A549 (cell line): ENCODE results near the gene MED12L. TPM values are rescaled to one million over a fixed set of nuclear protein-coding genes. Genes with fewer than 3 reads are reported as not detected.

ENCODE experiments used
- ATAC-seq, 2 experiments: fragments of 200-7000 bp in 1 of 2; fragments of >200 bp in 1 of 2; cut with Nextera tagmentation in 1 of 2; cut with Tn5 transposase in 1 of 2; 3 replicates each; pipeline versions ENCODE4 v1.8.0 to v1.9.1; 2018 to 2020; ENCODE audit warnings: mild to moderate bottlenecking in 1 of 2, moderate library complexity in 1 of 2
- CTCF ChIA-PET: fragments of 300-600 bp; sonication (Branson Sonifier 250); formaldehyde crosslinking; extraction: SDS; loops from one replicate; lab custom pipeline; 2021; ENCODE audit warnings: antibody characterized with exemption, inconsistent platforms; lab: Yijun Ruan, JAX
- POLR2A ChIA-PET: fragments of 350-600 bp; formaldehyde crosslinking; extraction: SDS; loops from one replicate; lab custom pipeline; 2021; ENCODE audit warnings: antibody characterized with exemption, inconsistent platforms; lab: Yijun Ruan, JAX
- DNase-seq, 2 experiments: peaks; one replicate each; pipeline versions ENCODE4 v3.0.0 to v3.0.0-alpha.2; 2011 to 2016; ENCODE audit warnings: low read depth in 1 of 2, low spot score in 1 of 2
- FAIRE-seq: peaks from 2 replicates; lab custom pipeline; 2011; peaks lifted over from hg19 to GRCh38; lab: Jason Lieb, UNC
- H3K27ac ChIP-seq, 2 experiments: fragments of >200 bp; sonication (Bioruptor Twin); formaldehyde crosslinking; 3 replicates each; pipeline ENCODE4 v1.5.1; 2016 to 2017
- H3K4me1 ChIP-seq: fragments of >200 bp; sonication (Bioruptor Twin); formaldehyde crosslinking; 3 replicates; pipeline ENCODE4 v1.6.1; 2016
- H3K4me2 ChIP-seq: fragments of >200 bp; sonication (Bioruptor Twin); formaldehyde crosslinking; 3 replicates; pipeline ENCODE4 v1.6.1; 2016
- H3K4me3 ChIP-seq: fragments of >200 bp; sonication (Bioruptor Twin); formaldehyde crosslinking; 3 replicates; pipeline ENCODE4 v1.5.1; 2016
- H3K9me3 ChIP-seq: fragments of >200 bp; sonication (Bioruptor Twin); formaldehyde crosslinking; 3 replicates; pipeline ENCODE4 v1.6.1; 2016
- BHLHE40 ChIP-seq: IDR thresholded peaks from 2 replicates; pipeline ENCODE4 v1.6.1; 2012; ENCODE audit warnings: low read depth, low read length, inconsistent platforms
- CBX8 ChIP-seq: fragments of 200-600 bp; sonication (generic); IDR thresholded peaks from 2 replicates; pipeline ENCODE4 v1.6.1; 2016
- EHF ChIP-seq: fragments of 250-450 bp; sonication (Bioruptor Pico); IDR thresholded peaks from 2 replicates; pipeline ENCODE4 v1.5.0; 2020; ENCODE audit warnings: mild to moderate bottlenecking
- EHMT2 ChIP-seq: fragments of 200-600 bp; sonication (generic); IDR thresholded peaks from 2 replicates; pipeline ENCODE4 v1.6.1; 2016; ENCODE audit warnings: antibody characterized with exemption, low read depth, mild to moderate bottlenecking, moderate library complexity
- FOSB ChIP-seq: fragments of 250-450 bp; sonication (Bioruptor Pico); IDR thresholded peaks from 2 replicates; pipeline ENCODE4 v1.5.0; 2020; ENCODE audit warnings: mild to moderate bottlenecking, moderate library complexity
- FOXS1 ChIP-seq: fragments of 250-450 bp; sonication (Bioruptor Pico); IDR thresholded peaks from 2 replicates; pipeline ENCODE4 v1.5.0; 2020; ENCODE audit warnings: mild to moderate bottlenecking, moderate library complexity
- HDAC2 ChIP-seq: fragments of 200-600 bp; sonication (generic); IDR thresholded peaks from 2 replicates; pipeline ENCODE4 v1.6.1; 2016
- HOXA7 ChIP-seq: fragments of 250-450 bp; sonication (Bioruptor Pico); IDR thresholded peaks from 2 replicates; pipeline ENCODE4 v1.5.0; 2020; ENCODE audit warnings: mild to moderate bottlenecking, moderate library complexity
- HOXB13 ChIP-seq: fragments of 250-450 bp; sonication (Bioruptor Pico); IDR thresholded peaks from 2 replicates; pipeline ENCODE4 v1.5.0; 2020; ENCODE audit warnings: low read depth, mild to moderate bottlenecking, moderate library complexity
- KDM1A ChIP-seq: fragments of 200-600 bp; sonication (generic); IDR thresholded peaks from 2 replicates; pipeline ENCODE4 v1.6.1; 2016; ENCODE audit warnings: low read depth, mild to moderate bottlenecking
- POLR2A ChIP-seq: IDR thresholded peaks from 2 replicates; pipeline ENCODE4 v1.6.1; 2012; ENCODE audit warnings: mild to moderate bottlenecking, low read length
- POLR2AphosphoS2 ChIP-seq: conservative IDR thresholded peaks from 2 replicates; pipeline ENCODE4 v1.6.1; 2012; ENCODE audit warnings: low read length, improper control_type of control experiment, inconsistent platforms
- RARB ChIP-seq: fragments of 250-450 bp; sonication (Bioruptor Pico); IDR thresholded peaks from 2 replicates; pipeline ENCODE4 v1.8.0; 2021; ENCODE audit warnings: mild to moderate bottlenecking, moderate library complexity
- RCOR1 ChIP-seq: fragments of 150-350 bp; IDR thresholded peaks from 2 replicates; pipeline ENCODE4 v1.6.1; 2014; ENCODE audit warnings: antibody characterized with exemption, low read length, low read depth
- SREBF2 ChIP-seq: fragments of 450-650 bp; IDR thresholded peaks from 2 replicates; pipeline ENCODE4 v1.6.1; 2014; ENCODE audit warnings: mild to moderate bottlenecking, moderate library complexity
- TFCP2L1 ChIP-seq: fragments of 250-450 bp; sonication (Bioruptor Pico); IDR thresholded peaks from 2 replicates; pipeline ENCODE4 v1.5.0; 2021; ENCODE audit warnings: mild to moderate bottlenecking
- ZNF302 ChIP-seq: fragments of 250-450 bp; sonication (Bioruptor Pico); IDR thresholded peaks from 2 replicates; pipeline ENCODE4 v1.9.0; 2021; ENCODE audit warnings: inconsistent platforms, mild to moderate bottlenecking, moderate library complexity
- WGBS: methylation state at CpG from one replicate; pipeline ENCODE4 v1.1.6; 2017; ENCODE audit errors: missing lambda C conversion rate; 5-methylcytosine and 5-hydroxymethylcytosine counted together
- polyA plus RNA-seq, 4 experiments: library from polyadenylated mRNA; depleted of rRNA in 3 of 4; stranded (reverse); fragments of >200 nt; fragmentation: RNase III in 1 of 4; extraction: RNeasy Plus Mini Kit Qiagen cat#74134 plus additional on column Dnase treatment in 1 of 4; gene quantifications; 2 replicates in 3 of 4; 3 replicates in 1 of 4; pipeline ENCODE4 v1.2.3, GENCODE V29; 2011 to 2017
- TF ChIP-seq, protein P1 (sequence below): IDR thresholded peaks from 2 replicates; pipeline ENCODE4 v1.6.1; 2012; ENCODE audit warnings: low read depth, borderline replicate concordance
- TF ChIP-seq, protein P2 (sequence below): IDR thresholded peaks from 2 replicates; pipeline ENCODE4 v1.6.1; 2012

MED12L gene
- polyA plus RNA-seq, 2 of the 4 experiments (the other 2 are of a cell fraction) = 0.32 to 0.63 TPM

DNA sequence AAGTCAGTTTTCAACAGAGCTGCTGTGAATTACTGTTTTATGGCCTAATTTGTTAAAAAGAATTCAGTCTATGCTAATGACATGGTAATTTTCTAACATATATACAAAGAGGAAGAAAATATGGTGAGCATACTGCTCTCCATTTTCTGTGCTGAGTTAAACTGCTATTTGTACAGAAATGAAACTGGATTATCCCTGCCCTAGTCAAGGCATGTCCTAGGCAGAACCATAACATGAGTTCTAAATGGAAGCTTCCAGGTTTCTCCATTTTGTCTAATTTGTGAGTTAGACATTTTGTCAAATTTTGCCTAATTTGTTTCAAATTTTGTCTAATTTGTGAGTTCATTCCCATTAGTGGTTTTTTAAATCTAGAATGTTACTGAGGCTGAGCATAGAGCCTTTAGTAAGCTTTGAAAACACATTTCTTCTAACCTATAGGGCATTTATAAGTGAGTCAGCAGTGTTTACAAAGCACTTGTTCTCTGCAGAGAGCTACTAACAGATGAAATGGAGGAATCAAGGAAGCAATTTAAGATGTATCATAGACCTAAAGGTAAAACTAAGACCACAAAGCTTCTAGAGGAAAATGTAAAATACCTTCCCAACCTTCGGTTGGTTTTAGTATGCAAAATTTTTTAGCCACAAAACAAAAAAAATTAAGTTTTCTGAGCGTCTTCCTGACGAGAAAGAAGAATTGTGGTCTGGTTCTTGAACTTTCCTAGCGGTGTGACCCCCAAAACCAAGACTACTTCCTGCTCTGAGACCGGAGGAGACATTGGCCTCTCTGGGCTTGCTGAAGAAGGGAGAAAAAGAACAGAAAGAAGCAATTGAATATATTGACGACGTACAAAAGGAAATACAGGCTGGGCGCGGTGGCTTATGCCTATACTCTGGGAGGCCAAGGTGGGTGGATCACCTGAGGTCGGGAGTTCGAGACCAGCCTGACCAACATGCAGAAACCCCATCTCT, 183.1 kb downstream of the MED12L start:
- Histone ChIP-seq H3K4me2 (no peak overlapping the region), H3K4me3 (no peak overlapping the region), H3K27ac (no peak overlapping the region), H3K9me3 (no peaks in the 10 kb centered on the region), H3K4me1 (no peaks in the 10 kb centered on the region)
- POLR2A ChIA-PET = no interaction called here
- DNase-seq (no peak), FAIRE-seq (no peak), ATAC-seq (no peak)
- CTCF ChIA-PET = interaction anchor here (1.2 to 3.0 kb wide), 6 partner anchors 14 to 547 kb away, joined by 3 to 17 read pairs (median 7); no protein-coding TSS in a partner anchor
- 79% methylated on average over 11 of the region's 11 CpGs for WGBS
- TF ChIP-seq RCOR1 (no peak), BHLHE40 (no peak), HOXA7 (CRISPR knock-in tag) (no peak), RARB (CRISPR knock-in tag) (no peak), SREBF2 (no peak)
- TF ChIP-seq, protein P1, sequence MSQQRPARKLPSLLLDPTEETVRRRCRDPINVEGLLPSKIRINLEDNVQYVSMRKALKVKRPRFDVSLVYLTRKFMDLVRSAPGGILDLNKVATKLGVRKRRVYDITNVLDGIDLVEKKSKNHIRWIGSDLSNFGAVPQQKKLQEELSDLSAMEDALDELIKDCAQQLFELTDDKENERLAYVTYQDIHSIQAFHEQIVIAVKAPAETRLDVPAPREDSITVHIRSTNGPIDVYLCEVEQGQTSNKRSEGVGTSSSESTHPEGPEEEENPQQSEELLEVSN = no peak

GRCh38 chr3:151269631-151270030, 184.2 kb downstream of the MED12L start:
- 78% methylated on average over 5 of the region's 5 CpGs for WGBS
- Histone ChIP-seq H3K4me2 (no peak overlapping the region), H3K27ac (no peak overlapping the region), H3K4me3 (no peak overlapping the region), H3K9me3 (no peaks in the 10 kb centered on the region), H3K4me1 (no peaks in the 10 kb centered on the region)
- ChIA-PET CTCF (interaction anchor here (1.3 to 3.0 kb wide), 2 partner anchors 42 to 101 kb away, joined by 4 to 17 read pairs; no protein-coding TSS in a partner anchor), POLR2A (no interaction called here)
- TF ChIP-seq EHMT2 = no peak
- TF ChIP-seq KDM1A = no peak
- TF ChIP-seq, protein P2, sequence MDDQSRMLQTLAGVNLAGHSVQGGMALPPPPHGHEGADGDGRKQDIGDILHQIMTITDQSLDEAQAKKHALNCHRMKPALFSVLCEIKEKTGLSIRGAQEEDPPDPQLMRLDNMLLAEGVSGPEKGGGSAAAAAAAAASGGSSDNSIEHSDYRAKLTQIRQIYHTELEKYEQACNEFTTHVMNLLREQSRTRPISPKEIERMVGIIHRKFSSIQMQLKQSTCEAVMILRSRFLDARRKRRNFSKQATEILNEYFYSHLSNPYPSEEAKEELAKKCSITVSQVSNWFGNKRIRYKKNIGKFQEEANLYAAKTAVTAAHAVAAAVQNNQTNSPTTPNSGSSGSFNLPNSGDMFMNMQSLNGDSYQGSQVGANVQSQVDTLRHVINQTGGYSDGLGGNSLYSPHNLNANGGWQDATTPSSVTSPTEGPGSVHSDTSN = no peak
- no peak for TF ChIP-seq POLR2AphosphoS2
- no peak for TF ChIP-seq FOSB (CRISPR knock-in tag)
- TF ChIP-seq CBX8 = no peak
- TF ChIP-seq FOXS1 (CRISPR knock-in tag) = no peak
- no peak for TF ChIP-seq SREBF2
- no peak for TF ChIP-seq ZNF302
- TF ChIP-seq TFCP2L1 (CRISPR knock-in tag) = no peak
- TF ChIP-seq HOXB13 = no peak
- no peak for TF ChIP-seq POLR2A
- TF ChIP-seq HDAC2 = no peak
- no peak for ATAC-seq
- no peak for FAIRE-seq
- DNase-seq = no peak

- no peak overlapping the region for H3K4me3 ChIP-seq
- DNase-seq = no peak
- no peak overlapping the region for H3K27ac ChIP-seq
- WGBS = 61% methylated on average over 5 of the region's 5 CpGs
- no peak for FAIRE-seq
- TF ChIP-seq CBX8 = no peak
- no peak for TF ChIP-seq EHF (CRISPR knock-in tag)
- ATAC-seq = no peak
- no peak overlapping the region for H3K4me2 ChIP-seq
- POLR2A ChIA-PET = no interaction called here
- CTCF ChIA-PET = interaction anchor here (1.8 to 9.3 kb wide), 2 partner anchors 47 to 106 kb away, joined by 9 to 161 read pairs; no protein-coding TSS in a partner anchor
- no peaks in the 10 kb centered on the region for H3K9me3 ChIP-seq
- no peaks in the 10 kb centered on the region for H3K4me1 ChIP-seq
Measured at GRCh38 chr3:151275091-151275490, 189.6 kb downstream of the MED12L start.
